Transverse colon (tissue), 4 donors: ENCODE measurements around the gene PRPH2.

Source experiments
- CTCF ChIP-seq, 5 experiments: fragments of 200-600 bp in 3 of 5; fragments of 450-650 bp in 2 of 5; sonication (generic) in 3 of 5; IDR thresholded peaks; 1 replicate in 2 of 5; 2 replicates in 3 of 5; pipeline ENCODE4 v1.5.1; 2016 to 2017; ENCODE audit warnings: antibody characterized with exemption in 5 of 5, inconsistent platforms in 3 of 5, mild to moderate bottlenecking in 2 of 5, moderate library complexity in 1 of 5
- EP300 ChIP-seq: sonication (generic); formaldehyde crosslinking; IDR thresholded peaks from one replicate; pipeline ENCODE4 v1.6.1; 2017; ENCODE audit warnings: antibody characterized with exemption, low read depth
- POLR2A ChIP-seq: fragments of 450-650 bp; IDR thresholded peaks from one replicate; pipeline ENCODE4 v1.6.1; 2016; ENCODE audit warnings: antibody characterized with exemption, mild to moderate bottlenecking, moderate library complexity
- POLR2AphosphoS5 ChIP-seq, 3 donors: sonication (generic); formaldehyde crosslinking; IDR thresholded peaks; one replicate each; pipeline ENCODE4 v1.6.1; 2016; ENCODE audit warnings: antibody characterized with exemption in 3 of 3

GRCh38 chr6:42715871-42716270 lies 6.5 kb downstream of the PRPH2 start:
- TF ChIP-seq CTCF (IDR thresholded peaks at IDR 0.05) (no peak), POLR2A (no peak), EP300 (no peak), POLR2AphosphoS5 (IDR thresholded peaks at IDR 0.05) (no peak)
